Regular cardiac myocyte (primary cell): ENCODE results near the gene POLD4. TPM values are rescaled to one million over a fixed set of nuclear protein-coding genes. Genes with fewer than 3 reads are reported as not detected.

ENCODE experiments used
- total RNA-seq: library from RNA; depleted of rRNA; stranded (reverse); fragments of >200 nt; gene quantifications from 2 replicates; pipeline ENCODE4 v1.2.3, GENCODE V29; 2014

Gene POLD4
- 58.6 and 74.8 TPM in 2 replicates for total RNA-seq

DNA sequence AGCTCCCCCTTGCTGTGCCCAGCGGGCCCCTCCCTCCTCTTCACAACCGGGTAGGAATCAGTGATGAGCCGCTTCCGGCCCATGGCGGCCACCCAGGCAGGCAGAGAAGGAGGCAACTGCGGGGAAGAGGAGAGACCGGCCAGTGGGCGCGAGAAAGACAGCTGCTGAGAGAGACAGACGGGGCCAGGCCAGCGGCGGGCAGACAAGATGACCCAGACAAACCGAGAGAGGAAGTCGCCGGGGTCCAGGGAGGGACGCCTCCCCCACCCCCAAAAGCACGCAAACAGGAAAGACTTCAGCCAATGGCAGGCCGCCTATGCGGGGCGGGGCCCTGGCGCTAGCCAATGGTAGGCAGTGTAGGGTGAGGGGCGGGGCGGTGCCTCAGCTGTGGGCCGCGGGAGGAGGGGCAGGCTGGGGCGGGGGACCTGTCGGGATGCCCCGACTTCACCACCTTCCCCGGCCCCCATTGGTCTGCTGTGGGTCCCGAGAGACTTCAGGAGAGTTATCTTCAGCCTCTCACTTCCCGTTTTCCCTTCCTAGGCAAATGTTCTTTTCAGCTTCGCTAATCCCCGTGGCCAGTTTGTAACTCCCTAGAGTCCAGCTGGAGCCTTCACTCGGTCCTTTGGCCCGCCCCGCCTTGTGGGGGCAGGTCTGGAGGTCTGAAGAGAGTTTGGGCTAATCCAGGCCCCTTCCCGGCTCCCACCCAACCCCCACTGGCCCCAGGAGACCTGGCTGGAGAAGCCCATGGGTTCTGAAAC lies at the start of gene POLD4:
POLD4 (minus strand) TSS at position 230 of the 758 bp plus-strand sequence; CDS start at position 83, 147 bp downstream.

DNA sequence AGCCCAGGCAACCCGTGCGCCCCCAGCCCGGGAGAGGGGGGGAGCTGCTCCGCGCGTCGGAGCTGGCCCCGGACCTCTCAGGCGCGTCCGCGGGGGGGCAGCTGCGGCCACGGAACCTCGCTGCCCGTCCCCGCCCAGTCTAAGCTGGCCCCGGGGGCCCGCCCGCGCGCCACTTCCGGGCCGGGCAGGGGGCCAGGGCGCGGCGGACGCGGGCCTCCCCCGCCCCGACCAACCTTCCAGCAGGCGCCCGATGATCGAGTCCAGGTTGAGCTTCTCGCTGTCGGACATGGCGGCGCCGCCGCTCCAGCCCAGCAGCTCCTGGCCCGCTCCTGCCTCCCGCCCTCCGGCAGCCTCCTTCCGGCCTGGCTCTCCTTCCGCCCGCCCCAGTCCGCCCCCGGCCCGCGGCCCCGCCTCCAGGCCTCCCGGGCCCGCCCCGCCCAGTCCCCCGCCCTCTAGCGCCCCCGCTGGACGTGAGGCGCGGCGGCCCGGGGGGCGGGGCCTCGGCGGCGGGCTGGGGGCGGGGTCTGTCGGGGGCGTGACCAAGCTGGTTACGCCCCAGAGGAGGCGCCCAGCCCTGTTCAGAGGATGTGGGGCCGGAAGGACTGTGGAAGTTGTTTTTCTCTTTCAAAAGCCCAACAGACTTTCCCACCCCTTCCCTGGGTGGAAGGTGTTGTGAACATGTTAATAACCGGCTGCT lies 48.3 kb upstream of the POLD4 start, which contains the start of gene PPP1CA:
PPP1CA (minus strand) TSS at position 364 of the 697 bp plus-strand sequence; CDS start at position 288, 76 bp downstream.

DNA sequence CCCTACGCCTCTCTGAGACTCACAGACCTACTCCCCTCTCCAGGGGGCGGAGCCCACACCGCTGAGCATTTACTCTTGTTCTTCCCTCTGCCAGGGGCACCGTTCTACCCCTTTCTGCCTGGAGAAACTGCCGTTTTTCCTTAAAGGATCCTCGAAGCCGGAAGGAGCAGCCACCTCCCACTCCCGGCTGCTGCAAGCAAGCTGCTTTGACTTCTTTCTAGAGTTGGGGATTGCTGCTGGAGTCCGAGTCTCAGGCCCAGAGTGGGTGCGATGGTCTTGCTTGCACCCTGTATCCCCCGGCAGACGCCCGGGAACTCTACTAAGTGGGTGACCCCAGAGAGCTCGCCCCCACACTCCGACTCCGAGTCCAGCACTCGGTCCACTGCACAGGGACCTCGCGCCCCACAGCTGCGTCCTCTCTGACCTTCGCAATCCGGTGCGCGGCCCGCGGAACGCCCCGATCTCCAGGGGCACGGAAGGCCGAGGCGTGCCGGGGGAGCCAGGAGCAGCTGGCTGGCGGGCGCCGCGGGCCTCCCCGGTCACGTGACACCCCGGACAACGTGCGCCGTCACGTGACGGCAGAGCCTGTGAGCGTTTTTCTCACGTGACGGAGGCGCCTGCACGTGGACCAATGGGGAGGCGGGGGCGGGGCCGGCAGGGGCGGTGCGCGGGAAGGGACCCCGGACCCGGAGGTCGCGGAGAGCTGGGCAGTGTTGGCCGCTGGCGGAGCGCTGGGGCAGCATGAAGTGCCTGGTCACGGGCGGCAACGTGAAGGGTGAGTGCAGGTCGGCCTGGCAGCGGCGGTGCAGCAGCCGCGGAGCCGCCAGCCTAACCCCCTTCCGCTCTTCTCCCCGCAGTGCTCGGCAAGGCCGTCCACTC lies 38.2 kb upstream of the POLD4 start, which contains the start of gene RAD9A:
RAD9A (plus strand) TSS at position 683 of the 879 bp plus-strand sequence; CDS start at position 742, 59 bp downstream.

DNA sequence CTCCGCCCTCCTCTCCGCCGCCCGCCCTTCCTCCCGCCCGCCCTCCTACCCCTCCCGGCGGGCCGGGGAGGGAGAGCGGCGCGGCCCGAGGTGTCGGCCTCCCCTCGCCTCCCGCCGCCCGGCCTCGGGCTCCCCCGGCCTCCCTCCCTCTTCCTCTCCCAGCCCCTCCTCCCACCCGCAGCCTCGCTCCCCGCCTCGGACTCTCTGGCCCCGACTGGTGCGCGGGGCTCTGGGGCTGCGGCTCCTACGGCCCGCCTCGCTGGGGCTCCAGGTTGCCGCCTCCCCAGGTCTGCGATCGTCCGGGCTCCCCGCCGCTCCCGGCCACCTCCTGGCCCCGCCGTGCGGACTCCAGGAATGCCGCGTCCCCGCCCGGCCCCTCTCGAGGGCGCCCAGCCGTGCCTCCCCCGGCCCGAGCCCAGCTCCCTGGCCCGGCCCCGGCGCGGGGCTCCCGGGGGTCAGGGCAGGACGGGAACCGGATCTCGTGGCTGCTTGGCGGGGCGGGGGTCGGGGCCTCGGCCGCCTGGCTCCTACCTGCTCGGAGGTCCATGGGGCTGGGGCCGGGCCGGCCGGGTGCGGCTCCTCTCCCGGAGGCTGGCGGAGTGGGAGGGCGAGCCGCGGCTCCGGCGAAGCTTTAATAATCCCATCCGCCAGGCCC lies 19.8 kb upstream of the POLD4 start, which contains the start of gene CLCF1:
CLCF1 (minus strand) TSS at position 606 of the 655 bp plus-strand sequence; CDS start at position 547, 59 bp downstream.

DNA sequence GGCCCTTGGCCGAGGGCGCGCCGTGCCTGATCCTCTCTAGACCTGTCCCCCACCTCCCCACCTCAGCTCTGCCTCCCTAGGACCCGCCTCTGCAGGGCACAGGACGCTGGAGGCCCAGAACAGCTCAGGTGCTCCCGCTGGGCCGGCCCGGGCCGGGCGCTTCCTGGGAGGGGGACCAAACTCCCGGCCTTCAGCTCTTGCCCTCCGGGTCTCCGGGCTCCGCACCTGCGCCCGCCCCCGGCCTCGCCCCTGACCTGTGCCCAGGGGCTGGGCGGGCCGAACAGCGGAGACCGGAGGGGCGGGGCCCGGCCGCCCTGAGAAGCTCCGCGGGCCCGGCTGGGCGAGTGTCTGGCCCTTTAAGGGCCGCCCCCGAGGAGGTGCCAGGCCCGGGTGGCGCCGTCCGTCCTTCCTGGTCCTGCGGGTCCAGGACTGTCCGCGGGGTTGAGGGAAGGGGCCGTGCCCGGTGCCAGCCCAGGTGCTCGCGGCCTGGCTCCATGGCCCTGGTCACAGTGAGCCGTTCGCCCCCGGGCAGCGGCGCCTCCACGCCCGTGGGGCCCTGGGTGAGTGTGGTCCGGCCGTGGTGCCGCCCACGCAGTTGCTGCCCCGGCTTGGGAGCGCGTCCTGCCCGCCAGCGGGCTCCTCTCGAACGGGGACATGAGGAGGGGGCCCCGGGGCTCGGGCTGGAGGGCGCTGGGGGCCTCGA lies 50.1 kb downstream of the POLD4 start, which contains the start of gene SSH3:
SSH3 (plus strand) TSS at position 399 of the 703 bp plus-strand sequence; CDS start at position 495, 96 bp downstream.

Other genes with a start within 250 kb of the POLD4 start
- gene KDM2A, start 234.3 kb downstream of the POLD4 start, total RNA-seq, result 38.9 and 40.3 TPM in 2 replicates
- gene GRK2, start 87.1 kb downstream of the POLD4 start, total RNA-seq, result 24.0 and 41.6 TPM in 2 replicates
- 33.3 and 33.7 TPM in 2 replicates for gene ANKRD13D, start 64.2 kb downstream of the POLD4 start, total RNA-seq
- gene SSH3, start 50.0 kb downstream of the POLD4 start, total RNA-seq, result 5.6 and 14.9 TPM in 2 replicates
- gene CLCF1, start 20.1 kb upstream of the POLD4 start, total RNA-seq, result 3.4 and 7.1 TPM in 2 replicates
- gene RAD9A, start 38.4 kb upstream of the POLD4 start, total RNA-seq, result 3.3 and 6.2 TPM in 2 replicates
- 87.7 and 243 TPM in 2 replicates for gene PPP1CA, start 48.3 kb upstream of the POLD4 start, total RNA-seq
- gene TBC1D10C, start 50.5 kb upstream of the POLD4 start, total RNA-seq, result not detected in 2 replicates
- 0.19 and 0.28 TPM in 2 replicates for gene CARNS1, start 62.1 kb upstream of the POLD4 start, total RNA-seq
- 29.6 and 50.6 TPM in 2 replicates for gene RPS6KB2, start 74.9 kb upstream of the POLD4 start, total RNA-seq
- 0.19 and 0.28 TPM in 2 replicates for gene PTPRCAP, start 84.1 kb upstream of the POLD4 start, total RNA-seq
- gene CORO1B, start 89.9 kb upstream of the POLD4 start, total RNA-seq, result 90.7 and 149 TPM in 2 replicates
- not detected in 2 replicates for gene GPR152, start 99.2 kb upstream of the POLD4 start, total RNA-seq
- gene CABP4, start 101.8 kb upstream of the POLD4 start, total RNA-seq, result 0.28 and 0.38 TPM in 2 replicates
- gene TMEM134, start 115.7 kb upstream of the POLD4 start, total RNA-seq, result 20.3 and 30.7 TPM in 2 replicates
- 69.1 and 75.7 TPM in 2 replicates for gene AIP, start 129.5 kb upstream of the POLD4 start, total RNA-seq
- gene PITPNM1, start 151.8 kb upstream of the POLD4 start, total RNA-seq, result 16.1 and 18.3 TPM in 2 replicates
- gene CDK2AP2, start 154.6 kb upstream of the POLD4 start, total RNA-seq, result 16.6 and 20.9 TPM in 2 replicates
- not detected in 2 replicates for gene CABP2, start 169.9 kb upstream of the POLD4 start, total RNA-seq
- gene GSTP1, start 230.3 kb upstream of the POLD4 start, total RNA-seq, result 709 and 1,193 TPM in 2 replicates